Measurements from ENCODE around the gene CRB2.
A peak's percentile ranks its signal among the peaks of the same experiment; 100 is the strongest.
"Not testable (repeated sequence)": the region's sequence is repeated elsewhere in the genome, so short reads cannot be mapped to it uniquely, and the experiment has no call there.

The CRB2 gene

DNA sequence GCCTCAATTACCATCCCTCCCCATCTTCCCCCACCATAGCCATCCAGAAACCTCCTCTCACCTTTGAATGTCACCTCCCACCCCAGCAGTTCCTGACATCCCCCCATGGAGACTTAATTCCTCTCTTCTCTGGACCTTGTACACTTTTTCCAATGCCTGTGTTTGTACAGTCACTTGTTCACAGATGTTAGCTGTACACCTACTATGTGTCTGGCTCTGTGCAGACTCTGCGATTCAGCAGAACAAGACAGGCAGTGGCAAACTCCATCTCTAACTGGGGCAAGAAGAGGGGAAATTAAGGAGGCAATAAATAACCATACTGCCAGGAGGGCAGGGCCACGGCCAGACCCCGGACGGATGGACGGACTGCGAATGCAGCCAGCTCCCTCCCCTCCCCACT is 29.8 kb upstream of the CRB2 start:
- no peak for DNase-seq (ENCODE audit: extremely low spot score)
- no peak for TF ChIP-seq BHLHE40 (IDR thresholded peaks at IDR 0.05; ENCODE audit: borderline replicate concordance)
- no peak for TF ChIP-seq SUZ12 (IDR thresholded peaks at IDR 0.05)
- no peak for TF ChIP-seq PKNOX1 (IDR thresholded peaks at IDR 0.05)
- no peak for TF ChIP-seq LEF1 (IDR thresholded peaks at IDR 0.05; ENCODE audit: borderline replicate concordance)
- no peak for TF ChIP-seq ELF4 (IDR thresholded peaks at IDR 0.05)
- TF ChIP-seq HDGF (IDR thresholded peaks at IDR 0.05; ENCODE audit: borderline replicate concordance) = no peak
- no peak for TF ChIP-seq SP1 (IDR thresholded peaks at IDR 0.05)
- no peak for TF ChIP-seq TARDBP (IDR thresholded peaks at IDR 0.05)
- no peak for TF ChIP-seq CTBP1 (IDR thresholded peaks at IDR 0.05; ENCODE audit: borderline replicate concordance)
- no peak for TF ChIP-seq FOXA1 (IDR thresholded peaks at IDR 0.05)
- CTCF ChIA-PET = no interaction called here
- POLR2A ChIA-PET = no interaction called here

DNA sequence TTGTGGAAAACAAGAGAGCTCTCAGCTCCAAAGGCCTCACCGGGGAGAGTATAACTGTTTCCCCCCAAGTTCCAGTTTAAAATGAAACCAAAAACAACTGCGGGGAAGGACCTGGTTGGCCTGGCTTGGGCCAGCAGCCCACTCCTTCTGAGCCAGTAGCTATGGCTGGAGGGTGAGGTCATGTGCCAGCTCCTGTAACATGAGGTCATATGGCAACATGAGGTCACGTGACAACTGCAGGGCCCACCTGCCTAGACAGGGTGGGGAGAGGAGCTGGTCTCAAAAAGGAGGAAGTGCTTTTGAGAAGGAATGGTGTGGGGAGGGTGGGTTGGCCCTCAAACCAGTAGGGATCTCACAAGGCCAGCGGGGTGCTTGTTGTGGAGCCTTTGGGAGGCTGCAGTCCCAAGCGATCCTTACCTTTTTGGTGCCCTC is 29.3 kb upstream of the CRB2 start:
- no peak for DNase-seq (ENCODE audit: extremely low spot score)
- ChIA-PET POLR2A (interaction anchor here (0.7 kb wide), 1 partner anchor 45 kb away, joined by 3 read pairs; no protein-coding TSS in a partner anchor), CTCF (no interaction called here)
- TF ChIP-seq BHLHE40 (IDR thresholded peaks at IDR 0.05; ENCODE audit: borderline replicate concordance) = no peak
- TF ChIP-seq L3MBTL2 (conservative IDR thresholded peaks at IDR 0.05) = peak; percentile 61

- no peak for DNase-seq (ENCODE audit: extremely low spot score)
- ChIA-PET CTCF (no interaction called here), POLR2A (no interaction called here)
- TF ChIP-seq FOXA1 (IDR thresholded peaks at IDR 0.05) = no peak
- TF ChIP-seq ARNT (IDR thresholded peaks at IDR 0.05) = no peak
- no peak for TF ChIP-seq ZNF384 (IDR thresholded peaks at IDR 0.05)
- TF ChIP-seq SUZ12 (IDR thresholded peaks at IDR 0.05) = no peak
- TF ChIP-seq PKNOX1 (IDR thresholded peaks at IDR 0.05) = no peak
- TF ChIP-seq ELF4 (IDR thresholded peaks at IDR 0.05) = no peak
- TF ChIP-seq FOXK2 (IDR thresholded peaks at IDR 0.05) = no peak
- no peak for TF ChIP-seq NFRKB (IDR thresholded peaks at IDR 0.05)
- no peak for TF ChIP-seq L3MBTL2 (conservative IDR thresholded peaks at IDR 0.05)
- no peak for TF ChIP-seq TARDBP (IDR thresholded peaks at IDR 0.05)
- TF ChIP-seq FOXM1 (IDR thresholded peaks at IDR 0.05; ENCODE audit: borderline replicate concordance) = no peak
- no peak for TF ChIP-seq SP1 (IDR thresholded peaks at IDR 0.05)
- no peak for TF ChIP-seq HDGF (IDR thresholded peaks at IDR 0.05; ENCODE audit: borderline replicate concordance)
- TF ChIP-seq CTBP1 (IDR thresholded peaks at IDR 0.05; ENCODE audit: borderline replicate concordance) = no peak
Observed at GRCh38 chr9:123327697-123328100, 28.3 kb upstream of the CRB2 start.

DNA sequence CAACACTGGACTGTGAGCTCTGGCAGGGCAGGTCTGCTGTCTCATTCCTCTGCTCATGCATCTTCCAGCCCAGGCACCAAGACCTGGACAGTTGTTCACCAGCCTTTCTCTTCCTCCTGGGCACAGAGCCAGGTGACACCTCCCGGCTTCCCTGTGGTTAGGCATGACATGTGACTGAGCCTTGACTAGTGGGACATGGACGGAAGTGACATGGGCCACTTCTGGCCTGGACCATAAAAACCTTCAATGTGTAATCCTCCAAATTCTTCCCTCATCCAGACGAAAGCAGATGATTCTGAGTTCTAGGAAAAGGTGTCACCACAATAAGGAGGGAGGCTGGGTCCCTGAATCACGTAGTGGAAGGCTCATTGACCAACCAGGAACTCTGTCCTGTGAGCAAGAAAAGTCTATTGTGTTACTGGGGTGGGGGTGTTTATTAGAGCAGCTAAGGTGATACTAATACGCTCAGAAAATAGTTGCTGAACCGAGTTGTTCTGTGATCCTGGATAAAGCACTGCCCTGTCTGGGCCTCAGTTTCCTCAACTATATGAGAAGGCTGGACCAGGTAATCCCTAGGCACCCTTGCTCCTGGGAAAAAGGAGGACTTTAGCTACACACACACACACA is 26.6 kb upstream of the CRB2 start:
- CTCF ChIA-PET = no interaction called here
- TF ChIP-seq FOXM1 (IDR thresholded peaks at IDR 0.05; ENCODE audit: borderline replicate concordance) = no peak
- no peak for TF ChIP-seq TARDBP (IDR thresholded peaks at IDR 0.05)
- TF ChIP-seq BHLHE40 (IDR thresholded peaks at IDR 0.05; ENCODE audit: borderline replicate concordance) = no peak
- no peak for TF ChIP-seq FOXA1 (IDR thresholded peaks at IDR 0.05)
- no peak for TF ChIP-seq PKNOX1 (IDR thresholded peaks at IDR 0.05)
- no peak for TF ChIP-seq ZNF384 (IDR thresholded peaks at IDR 0.05)
- TF ChIP-seq ELF4 (IDR thresholded peaks at IDR 0.05) = no peak
- no peak for TF ChIP-seq FOXK2 (IDR thresholded peaks at IDR 0.05)
- no peak for TF ChIP-seq SUZ12 (IDR thresholded peaks at IDR 0.05)
- no peak for TF ChIP-seq SP1 (IDR thresholded peaks at IDR 0.05)
- TF ChIP-seq CTBP1 (IDR thresholded peaks at IDR 0.05; ENCODE audit: borderline replicate concordance) = no peak
- no peak for TF ChIP-seq ARNT (IDR thresholded peaks at IDR 0.05)
- no peak for TF ChIP-seq L3MBTL2 (conservative IDR thresholded peaks at IDR 0.05)
- TF ChIP-seq HDGF (IDR thresholded peaks at IDR 0.05; ENCODE audit: borderline replicate concordance) = no peak
- TF ChIP-seq LEF1 (IDR thresholded peaks at IDR 0.05; ENCODE audit: borderline replicate concordance) = no peak
- TF ChIP-seq NFRKB (IDR thresholded peaks at IDR 0.05) = no peak
- no peak for DNase-seq (ENCODE audit: extremely low spot score)

GRCh38 chr9:123331346-123332060 is 24.5 kb upstream of the CRB2 start:
- CTCF ChIA-PET = no interaction called here
- POLR2A ChIA-PET = no interaction called here
- TF ChIP-seq TARDBP (IDR thresholded peaks at IDR 0.05) (no peak), FOXM1 (IDR thresholded peaks at IDR 0.05; ENCODE audit: borderline replicate concordance) (no peak), LEF1 (IDR thresholded peaks at IDR 0.05; ENCODE audit: borderline replicate concordance) (no peak), SP1 (IDR thresholded peaks at IDR 0.05) (no peak), HDGF (IDR thresholded peaks at IDR 0.05; ENCODE audit: borderline replicate concordance) (no peak), ELF4 (IDR thresholded peaks at IDR 0.05) (no peak), ZNF384 (IDR thresholded peaks at IDR 0.05) (no peak), PKNOX1 (IDR thresholded peaks at IDR 0.05) (no peak), FOXA1 (IDR thresholded peaks at IDR 0.05) (no peak), CTBP1 (IDR thresholded peaks at IDR 0.05; ENCODE audit: borderline replicate concordance) (no peak), BHLHE40 (IDR thresholded peaks at IDR 0.05; ENCODE audit: borderline replicate concordance) (no peak)

More for the DNA sequence above, 26.6 kb upstream of the CRB2 start:
- POLR2A ChIA-PET = no interaction called here

DNA sequence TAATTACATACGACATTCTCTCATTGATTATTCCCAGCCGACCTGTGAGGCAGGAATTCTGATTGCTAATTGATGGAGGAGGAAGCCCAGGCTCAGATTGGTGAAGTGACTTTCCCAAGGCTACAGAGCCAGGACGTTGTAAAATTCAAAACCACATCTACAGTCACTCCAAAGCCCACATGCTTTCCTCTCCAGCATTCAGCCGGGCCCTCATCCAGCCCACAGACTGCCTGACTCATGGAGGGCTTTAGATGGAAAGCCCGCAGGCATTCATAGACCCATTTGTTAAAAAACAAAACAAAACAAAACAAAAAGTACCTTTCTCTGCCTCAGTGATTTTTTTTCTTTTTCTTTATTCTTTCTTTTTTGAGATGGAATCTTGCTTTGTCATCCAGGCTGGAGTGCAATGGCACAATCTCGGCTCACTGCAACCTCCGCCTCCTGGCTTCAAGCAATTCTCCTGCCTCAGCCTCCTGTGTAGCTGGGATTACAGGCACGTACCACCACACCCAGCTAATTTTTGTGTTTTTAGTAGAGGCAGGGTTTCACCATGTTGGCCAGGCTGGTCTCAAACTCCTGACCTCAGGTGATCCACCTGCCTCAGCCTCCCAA is 22.8 kb upstream of the CRB2 start:
- CTCF ChIA-PET; POLR2A ChIA-PET; DNase-seq (ENCODE audit: extremely low spot score): not testable (repeated sequence)

More at GRCh38 chr9:123331346-123332060, 24.5 kb upstream of the CRB2 start:
- DNase-seq (ENCODE audit: extremely low spot score) = no peak
